Stimulated activated CD4-positive, alpha-beta T cell treated with anti-CD3 and anti-CD28 coated beads, Interleukin-1b, Interleukin-23, amount 100 ng/mL, for 4 hours (primary cell): ENCODE data around the gene STON2.

Source experiments
- DNase-seq, 2 donors: peaks; one replicate each; pipeline ENCODE4 v3.0.0-alpha.2; 2020; ENCODE audit warnings: low read depth in 2 of 2

STON2 gene

GRCh38 chr14:81222126-81222525, 178.0 kb downstream of the STON2 start:
- DNase-seq: no peak

- peak in 1 of 2 donors; percentile 2 for DNase-seq
Measured at GRCh38 chr14:81221579-81222102, 178.5 kb downstream of the STON2 start.

- DNase-seq: peak; percentile 90 to 91
Measured at GRCh38 chr14:81220830-81221578, 179.1 kb downstream of the STON2 start, which contains the start of gene GTF2A1. Gene GTF2A1 (minus strand): TSS chr14:81220959. CDS start chr14:81220518, 441 bp downstream.

- DNase-seq: no peak
Measured at GRCh38 chr14:81220580-81220829, 179.6 kb downstream of the STON2 start.

DNA sequence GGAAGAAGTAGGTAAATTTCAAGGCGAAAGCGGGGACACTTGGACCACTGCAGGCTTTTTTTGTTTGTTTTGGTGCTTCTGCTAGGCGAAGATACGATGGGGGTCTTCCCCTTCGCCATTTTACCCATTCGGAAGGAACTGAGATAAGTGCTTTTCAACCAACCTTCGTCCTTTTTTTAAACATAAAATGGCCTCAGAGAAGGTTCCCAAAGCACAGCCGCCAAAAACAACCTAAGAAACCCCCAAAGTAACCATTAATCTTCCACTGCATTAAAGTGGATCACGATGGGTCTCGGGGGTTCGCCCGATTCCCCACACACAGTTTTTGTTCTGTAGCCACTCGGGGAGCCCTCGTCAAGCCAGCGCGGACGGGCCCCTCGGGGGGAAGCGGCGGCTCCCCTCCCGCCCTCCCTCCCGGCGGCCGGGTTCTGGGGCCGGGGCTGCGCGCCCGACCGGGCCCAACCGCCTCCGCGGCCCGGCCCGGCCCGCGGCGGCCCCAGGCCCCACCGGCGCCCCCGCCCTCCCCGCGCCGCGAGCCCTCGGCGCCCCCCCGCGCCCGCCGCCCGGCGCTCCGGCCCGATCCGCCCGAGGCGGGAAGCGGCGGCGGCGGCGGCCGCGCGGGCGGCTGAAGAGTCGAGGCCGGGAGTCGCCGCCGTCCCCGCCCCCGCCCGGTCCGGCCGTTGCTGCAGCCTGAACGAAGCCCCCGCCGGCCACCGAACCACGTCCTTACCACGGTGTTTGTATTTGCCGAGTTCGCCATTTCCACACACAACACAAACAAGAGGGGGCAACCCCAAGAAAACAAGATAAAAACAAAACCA, 180.2 kb downstream of the STON2 start:
- DNase-seq: peak; percentile 16 to 31

GRCh38 chr14:81219210-81219758, 180.8 kb downstream of the STON2 start:
- peak; percentile 62 to 68 for DNase-seq

GRCh38 chr14:81211844-81212243, 188.3 kb downstream of the STON2 start:
- peak in 1 of 2 donors; percentile 7 for DNase-seq
